ENCODE results near the gene RNU1-2.
"Not testable (repeated sequence)": the region's sequence is repeated elsewhere in the genome, so short reads cannot be mapped to it uniquely, and the experiment has no call there.

The RNU1-2 gene

GRCh38 chr1:16895598-16896315 is at the start of gene RNU1-2:
TSS of gene RNU1-2 (plus strand) at chr1:16895980.
- DNase-seq = peak; percentile 88

- DNase-seq = not testable (repeated sequence)
Measured at GRCh38 chr1:16856201-16856600, 39.6 kb upstream of the RNU1-2 start.

GRCh38 chr1:16859167-16860041 is 36.4 kb upstream of the RNU1-2 start:
- not testable (repeated sequence) for DNase-seq

- DNase-seq = not testable (repeated sequence)
Measured at GRCh38 chr1:16860048-16860447, 35.7 kb upstream of the RNU1-2 start.

DNA sequence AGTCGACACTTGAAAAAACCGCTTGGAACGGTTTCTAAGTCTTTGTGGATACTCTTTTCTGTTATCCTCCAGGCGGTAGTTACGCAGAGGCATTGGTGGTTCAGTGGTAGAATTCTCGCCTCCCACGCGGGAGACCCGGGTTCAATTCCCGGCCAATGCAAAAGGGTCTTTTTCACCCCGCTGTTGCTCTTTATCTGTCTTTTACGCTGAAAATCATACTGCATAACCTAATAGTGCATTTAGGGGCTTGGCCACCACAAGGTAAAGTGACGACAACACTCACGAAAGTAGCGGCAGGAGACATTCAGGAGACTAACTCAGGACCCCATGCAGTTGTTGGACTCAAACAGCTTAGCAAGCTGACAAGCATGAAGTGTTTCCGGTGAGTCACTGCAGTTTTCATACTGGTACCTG is 33.9 kb upstream of the RNU1-2 start:
- DNase-seq = peak; percentile 54

- not testable (repeated sequence) for DNase-seq
Measured at GRCh38 chr1:16862415-16862814, 33.4 kb upstream of the RNU1-2 start.

GRCh38 chr1:16863024-16863423 is 32.8 kb upstream of the RNU1-2 start:
- not testable (repeated sequence) for DNase-seq

- DNase-seq = not testable (repeated sequence)
Measured at GRCh38 chr1:16866926-16867707, 28.7 kb upstream of the RNU1-2 start.

DNA sequence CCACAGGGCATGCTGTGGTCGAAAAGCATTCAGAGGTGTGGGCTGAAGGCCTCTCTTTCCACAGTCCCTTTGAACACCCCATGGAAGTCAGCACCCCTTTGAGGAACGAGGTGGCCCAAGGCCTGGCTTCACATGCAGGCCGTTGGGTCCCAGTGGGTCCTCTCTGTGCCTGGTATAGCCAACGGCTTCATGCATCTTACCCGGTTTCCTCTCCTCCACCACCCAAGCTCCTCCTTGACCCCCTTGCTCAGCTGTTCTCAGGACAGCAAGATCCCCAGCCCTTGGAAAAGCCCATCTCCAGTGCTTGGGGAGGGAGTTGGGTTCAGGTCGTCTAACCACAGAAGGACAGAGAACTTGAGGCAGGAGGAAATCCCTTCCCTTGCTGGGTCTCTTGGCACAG is 27.0 kb upstream of the RNU1-2 start:
- not testable (repeated sequence) for DNase-seq

- DNase-seq = not testable (repeated sequence)
Measured at GRCh38 chr1:16869996-16870395, 25.8 kb upstream of the RNU1-2 start.

DNA sequence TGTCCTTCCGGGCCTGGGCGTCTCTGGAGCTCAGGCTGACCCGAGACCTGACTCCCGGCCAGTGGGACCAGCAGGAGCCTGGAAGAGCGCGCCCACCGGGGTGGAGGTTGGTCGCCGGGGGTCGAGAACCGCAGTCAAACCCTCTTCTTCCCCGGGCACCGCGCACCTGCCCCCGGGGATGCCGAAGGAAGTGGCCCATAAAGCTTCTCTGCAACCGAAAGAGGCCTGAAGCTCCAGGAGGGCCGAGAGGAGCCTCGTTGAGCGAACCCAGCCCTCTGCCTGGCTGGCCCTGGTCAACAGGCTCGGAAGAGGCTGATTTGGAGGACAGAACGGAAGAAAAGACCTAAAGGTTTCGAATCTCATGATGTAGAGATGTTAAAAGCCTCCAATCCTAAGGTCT is 24.6 kb upstream of the RNU1-2 start:
- not testable (repeated sequence) for DNase-seq

GRCh38 chr1:16872152-16873075 is 23.4 kb upstream of the RNU1-2 start:
- peak; percentile 81 for DNase-seq

DNA sequence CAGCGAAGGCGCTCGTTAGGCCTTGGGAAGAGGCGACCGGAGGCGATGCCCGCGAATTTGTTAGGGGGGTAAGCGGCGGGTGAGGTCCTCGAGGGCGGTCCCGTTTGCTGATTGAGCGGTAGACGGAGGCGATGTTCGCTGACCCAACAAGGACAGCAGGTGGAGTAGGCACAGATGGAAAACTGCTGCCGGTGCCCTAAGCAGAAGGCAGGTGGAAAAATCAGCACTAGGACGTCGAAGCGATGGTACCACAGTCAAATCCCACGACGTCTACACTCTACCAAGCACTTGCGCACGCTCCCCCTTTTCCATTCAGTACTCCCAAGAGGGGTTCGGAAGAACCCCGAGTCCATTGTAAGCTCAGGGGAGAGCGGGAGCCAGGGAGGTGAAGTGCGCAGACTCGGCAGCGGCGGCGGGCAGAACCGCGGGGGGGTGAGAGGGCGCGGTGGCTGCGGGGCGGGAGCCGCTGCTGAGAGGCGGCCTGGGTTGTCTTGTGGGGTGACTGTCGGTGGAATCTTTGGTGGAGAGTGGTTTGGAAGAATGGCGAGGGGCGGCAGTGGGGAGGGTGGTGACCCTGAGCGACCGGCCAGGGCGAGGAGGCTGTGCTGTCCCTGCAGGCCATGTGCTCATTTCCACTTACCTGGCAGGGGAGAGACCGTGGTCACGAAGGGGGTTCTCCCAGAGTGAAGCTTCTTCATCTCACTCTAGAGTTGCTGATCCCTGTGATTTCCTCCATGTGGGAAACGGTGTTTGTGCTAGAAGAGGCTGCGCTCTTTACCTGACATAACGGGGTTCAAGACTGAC is 22.5 kb upstream of the RNU1-2 start:
- DNase-seq = peak; percentile 56

DNA sequence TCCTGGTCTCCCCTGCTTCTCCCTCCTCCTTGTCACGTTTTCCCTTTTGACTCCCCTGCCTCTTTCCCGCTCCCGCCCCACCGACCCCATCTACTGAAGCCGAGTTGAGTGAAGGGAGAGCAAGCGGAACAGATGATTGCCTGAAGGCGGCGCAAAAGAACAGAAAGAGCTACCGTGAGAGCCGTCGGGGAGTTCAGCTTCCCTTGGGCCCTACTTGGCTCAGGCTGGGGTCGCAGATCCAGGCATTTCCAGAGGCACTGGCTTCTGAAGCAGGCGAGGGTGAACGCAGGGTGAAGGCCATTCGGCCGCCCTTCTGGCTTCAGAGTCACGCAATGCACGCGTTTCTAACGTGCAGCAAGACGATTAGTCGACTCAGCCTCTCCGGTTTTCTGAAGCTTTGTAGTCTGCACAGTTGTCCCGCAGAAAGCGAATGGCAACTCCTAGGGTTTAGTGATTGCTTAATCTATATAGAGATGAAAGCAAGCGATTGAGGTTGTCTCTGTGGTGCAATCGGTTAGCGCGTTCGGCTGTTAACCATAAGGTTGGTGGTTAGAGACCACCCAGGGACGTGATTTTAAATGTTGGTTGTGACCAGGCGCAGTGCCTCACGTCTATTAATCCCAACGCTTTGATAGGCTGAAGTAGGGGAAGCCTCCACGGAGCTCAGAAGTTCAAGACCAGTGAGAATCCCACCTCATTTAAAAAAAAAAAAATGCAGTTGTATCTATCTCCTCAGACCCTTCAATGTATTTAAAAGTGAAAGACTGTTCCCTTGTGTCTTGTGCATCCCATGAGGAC is 20.6 kb upstream of the RNU1-2 start:
- not testable (repeated sequence) for DNase-seq

DNA sequence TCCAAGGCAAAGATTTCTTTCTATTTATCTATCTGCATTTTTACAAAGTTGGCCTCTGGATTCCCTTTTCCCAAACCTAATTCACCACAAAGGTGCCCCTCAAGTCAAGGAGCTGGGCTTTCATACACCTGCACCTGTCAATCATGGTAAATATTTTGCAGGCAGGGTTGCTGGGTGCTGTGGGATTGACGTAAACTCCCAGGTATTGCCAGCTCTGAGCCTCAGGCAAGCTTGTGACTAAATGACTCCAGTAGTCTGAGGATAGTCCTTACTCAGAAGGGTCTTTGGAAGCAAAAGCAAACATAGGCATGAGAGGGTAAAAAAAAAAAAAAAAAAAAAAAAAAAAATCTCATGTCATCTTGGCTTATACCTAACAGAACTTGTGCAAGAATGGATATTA is 14.0 kb upstream of the RNU1-2 start:
- not testable (repeated sequence) for DNase-seq

DNA sequence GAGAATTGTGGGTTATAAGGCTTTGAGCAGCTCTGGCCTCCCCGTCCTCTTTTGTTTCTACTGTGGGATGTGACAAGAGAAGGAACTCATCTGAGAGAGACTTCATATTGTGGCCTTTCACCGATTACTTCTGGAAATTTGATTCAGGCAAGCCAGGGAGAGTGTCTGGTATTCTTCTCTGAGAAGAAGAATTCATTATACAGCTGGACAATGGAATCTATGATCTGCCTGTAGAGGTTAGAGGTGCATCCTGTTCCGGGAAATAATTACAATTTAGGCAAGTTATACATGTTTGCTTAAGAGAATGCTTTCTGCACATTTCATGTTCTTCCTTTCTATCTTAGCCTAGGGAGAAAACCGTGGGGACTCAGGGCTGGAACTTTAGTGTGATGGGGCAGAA is 12.8 kb upstream of the RNU1-2 start:
- DNase-seq = no peak

DNA sequence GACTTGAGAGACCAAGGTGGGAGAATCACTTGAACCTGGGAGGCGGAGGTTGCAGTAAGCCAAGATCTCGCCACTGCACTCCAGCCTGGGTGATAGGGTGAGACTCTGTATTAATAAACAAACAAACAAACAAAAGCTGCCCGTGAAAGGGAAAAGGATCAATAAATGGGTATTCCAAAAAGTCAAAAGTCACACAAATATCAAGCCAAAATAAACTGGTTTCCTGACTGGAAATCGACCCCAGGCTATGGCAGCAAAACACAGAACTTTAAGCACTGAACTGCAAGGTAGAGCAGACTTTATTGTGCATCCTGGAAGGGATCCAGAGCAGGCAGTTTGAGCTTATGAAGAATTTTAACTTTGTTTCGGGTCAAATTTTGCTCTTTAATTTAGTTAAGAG is 11.3 kb upstream of the RNU1-2 start:
- DNase-seq = not testable (repeated sequence)

GRCh38 chr1:16886860-16887605 is 8.7 kb upstream of the RNU1-2 start:
- no peak for DNase-seq
